Suprapubic skin (tissue), 4 donors: ENCODE data around the gene CNPY3.

Experiments
- EP300 ChIP-seq: sonication (generic); formaldehyde crosslinking; IDR thresholded peaks from one replicate; pipeline ENCODE4 v1.6.1; 2017; ENCODE audit warnings: antibody characterized with exemption
- POLR2A ChIP-seq, 2 donors: fragments of 450-650 bp; IDR thresholded peaks; one replicate each; pipeline ENCODE4 v1.6.1; 2017; ENCODE audit warnings: antibody characterized with exemption in 2 of 2, mild to moderate bottlenecking in 2 of 2, moderate library complexity in 2 of 2
- POLR2AphosphoS5 ChIP-seq, 3 donors: sonication (generic); formaldehyde crosslinking; IDR thresholded peaks; one replicate each; pipeline ENCODE4 v1.6.1; 2017; ENCODE audit warnings: antibody characterized with exemption in 3 of 3
- TF ChIP-seq, protein P1 (sequence below), 2 donors: fragments of 200-600 bp in 1 of 2; fragments of 450-650 bp in 1 of 2; sonication (generic) in 1 of 2; IDR thresholded peaks; one replicate each; pipeline ENCODE4 v1.5.1; 2016 to 2019; ENCODE audit warnings: antibody characterized with exemption in 2 of 2, mild to moderate bottlenecking in 1 of 2, moderate library complexity in 1 of 2

DNA sequence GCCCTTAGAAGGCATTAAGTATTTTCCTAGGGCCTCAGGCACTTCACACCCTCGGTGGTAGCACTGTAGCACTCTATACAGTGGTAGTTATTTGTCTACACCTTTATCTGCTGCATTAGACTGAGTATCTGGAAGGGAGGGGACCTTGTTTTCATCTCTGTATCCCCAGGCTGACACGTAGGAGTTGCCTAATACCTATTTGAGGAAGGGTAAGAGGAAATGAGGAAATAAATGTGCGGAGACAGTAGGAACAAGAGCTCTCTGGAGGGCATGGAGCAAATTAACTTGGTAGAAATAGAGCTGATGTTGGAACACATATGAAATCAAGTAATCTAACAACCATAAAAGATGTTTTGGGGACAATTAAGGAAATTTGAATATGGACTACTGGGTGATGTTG is 3.9 kb downstream of the CNPY3 start:
- TF ChIP-seq, protein P1, sequence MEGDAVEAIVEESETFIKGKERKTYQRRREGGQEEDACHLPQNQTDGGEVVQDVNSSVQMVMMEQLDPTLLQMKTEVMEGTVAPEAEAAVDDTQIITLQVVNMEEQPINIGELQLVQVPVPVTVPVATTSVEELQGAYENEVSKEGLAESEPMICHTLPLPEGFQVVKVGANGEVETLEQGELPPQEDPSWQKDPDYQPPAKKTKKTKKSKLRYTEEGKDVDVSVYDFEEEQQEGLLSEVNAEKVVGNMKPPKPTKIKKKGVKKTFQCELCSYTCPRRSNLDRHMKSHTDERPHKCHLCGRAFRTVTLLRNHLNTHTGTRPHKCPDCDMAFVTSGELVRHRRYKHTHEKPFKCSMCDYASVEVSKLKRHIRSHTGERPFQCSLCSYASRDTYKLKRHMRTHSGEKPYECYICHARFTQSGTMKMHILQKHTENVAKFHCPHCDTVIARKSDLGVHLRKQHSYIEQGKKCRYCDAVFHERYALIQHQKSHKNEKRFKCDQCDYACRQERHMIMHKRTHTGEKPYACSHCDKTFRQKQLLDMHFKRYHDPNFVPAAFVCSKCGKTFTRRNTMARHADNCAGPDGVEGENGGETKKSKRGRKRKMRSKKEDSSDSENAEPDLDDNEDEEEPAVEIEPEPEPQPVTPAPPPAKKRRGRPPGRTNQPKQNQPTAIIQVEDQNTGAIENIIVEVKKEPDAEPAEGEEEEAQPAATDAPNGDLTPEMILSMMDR (IDR thresholded peaks at IDR 0.05): no peak
- TF ChIP-seq POLR2AphosphoS5 (IDR thresholded peaks at IDR 0.05) (no peak), EP300 (no peak), POLR2A (IDR thresholded peaks at IDR 0.05) (no peak)
